ENCODE measurements around the gene FILIP1L. TPM values are rescaled to one million over a fixed set of nuclear protein-coding genes. Genes with fewer than 3 reads are reported as not detected.
"Not testable (repeated sequence)": the region's sequence is repeated elsewhere in the genome, so short reads cannot be mapped to it uniquely, and the experiment has no call there.

Gene FILIP1L
- total RNA-seq, 1 experiment from 2014 or later: 29.0 TPM

DNA sequence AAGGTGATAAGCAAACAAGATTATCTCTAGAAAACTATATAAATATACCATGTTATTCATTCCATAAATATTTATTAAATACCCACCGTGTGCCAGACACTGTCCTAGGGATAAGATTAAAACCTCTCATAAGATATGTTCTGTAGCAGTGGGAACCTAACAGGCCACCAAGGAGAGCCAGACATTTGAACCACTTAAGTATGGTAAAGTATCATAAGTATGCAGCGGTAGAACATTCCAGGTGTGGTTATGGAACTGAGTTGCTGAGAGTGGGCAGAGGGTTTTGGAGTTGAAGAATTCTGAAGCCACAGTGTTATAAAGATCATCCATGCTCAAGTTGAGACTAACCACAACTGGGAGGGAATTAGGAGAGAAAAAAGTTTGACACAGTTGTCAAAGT lies 14.7 kb downstream of the FILIP1L start:
- no peak for DNase-seq (ENCODE audit: low spot score)

DNA sequence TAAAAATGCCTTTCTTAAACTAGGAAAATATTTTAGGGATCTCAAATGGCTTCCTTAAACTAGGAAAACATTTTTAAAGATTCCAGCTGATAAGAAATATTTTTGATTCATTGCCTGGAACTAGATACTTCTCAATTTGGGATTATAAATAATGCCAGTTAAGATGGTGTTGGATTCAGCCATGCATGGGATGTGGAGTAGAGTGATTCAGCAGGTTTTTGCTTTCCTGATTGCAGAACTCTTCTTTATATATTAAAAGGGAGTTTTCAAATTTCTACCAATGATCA lies 15.6 kb downstream of the FILIP1L start:
- no peak for DNase-seq (ENCODE audit: low spot score)

GRCh38 chr3:100097919-100098783 lies 16.1 kb downstream of the FILIP1L start:
- no peak for DNase-seq (ENCODE audit: low spot score)

- DNase-seq (ENCODE audit: low spot score): no peak
Measured at GRCh38 chr3:100096866-100097265, 17.4 kb downstream of the FILIP1L start.

DNA sequence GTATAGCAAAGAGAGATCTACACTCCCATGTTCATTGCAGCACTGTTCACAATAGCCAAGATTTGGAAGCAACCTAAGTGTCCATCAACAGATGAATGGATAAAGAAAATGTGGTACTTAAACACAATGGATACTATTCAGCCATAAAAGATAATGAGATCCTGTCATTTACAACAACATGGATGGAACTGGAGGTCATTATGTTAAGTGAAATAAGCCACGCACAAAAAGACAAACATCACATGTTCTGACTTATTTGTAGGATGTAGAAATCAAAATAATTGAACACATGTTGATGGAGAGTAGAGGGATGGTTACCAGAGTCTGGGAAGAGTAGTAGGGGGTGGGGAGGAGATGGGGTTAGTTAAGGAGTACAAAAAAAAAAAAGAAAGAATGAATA lies 18.0 kb downstream of the FILIP1L start:
- DNase-seq (ENCODE audit: low spot score): not testable (repeated sequence)

- no peak for DNase-seq (ENCODE audit: low spot score)
Measured at GRCh38 chr3:100093831-100094230, 20.5 kb downstream of the FILIP1L start.

- DNase-seq (ENCODE audit: low spot score): no peak
Measured at GRCh38 chr3:100090669-100091005, 23.7 kb downstream of the FILIP1L start.

DNA sequence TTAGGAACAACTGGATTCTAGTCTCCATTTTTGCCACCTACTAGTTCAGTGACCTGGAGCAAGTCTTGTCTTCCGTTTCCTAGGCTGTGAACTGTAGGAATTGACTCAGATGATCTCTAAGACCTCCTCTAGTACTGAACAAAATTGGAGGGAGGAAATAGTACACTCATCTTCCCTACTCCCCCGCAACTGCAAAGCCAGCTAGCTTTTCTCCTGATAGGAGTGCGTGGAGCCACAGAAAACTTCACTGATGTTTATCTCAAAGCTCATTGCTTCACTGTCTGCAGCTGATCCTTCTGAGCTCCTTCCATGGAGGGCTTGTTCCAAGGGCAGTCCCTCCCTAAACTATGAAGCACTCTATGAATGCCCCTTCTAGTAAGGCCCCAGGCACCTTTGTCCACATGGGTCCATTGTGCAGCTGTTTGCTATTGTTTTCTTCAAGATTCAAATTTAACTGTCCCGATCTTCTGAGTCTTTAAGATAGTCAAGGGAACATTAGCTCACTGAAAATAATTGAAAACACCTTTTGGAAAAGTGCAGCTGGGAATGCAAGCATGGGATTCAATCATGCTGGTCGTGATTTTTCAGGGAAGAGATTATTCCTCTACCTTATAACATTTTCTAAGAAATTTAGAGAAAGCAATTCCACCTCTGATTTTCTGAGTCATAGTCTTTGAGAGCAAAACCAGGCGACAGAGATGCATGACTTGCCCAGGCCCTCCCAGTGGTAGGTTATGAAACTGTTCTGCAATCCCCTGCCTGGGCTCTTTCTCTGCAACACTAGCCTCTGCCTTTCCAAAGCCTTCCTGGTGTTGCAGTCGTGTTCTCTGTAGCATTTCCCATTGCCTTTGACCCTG lies 24.3 kb downstream of the FILIP1L start:
- peak; percentile 43 for DNase-seq (ENCODE audit: low spot score)

DNA sequence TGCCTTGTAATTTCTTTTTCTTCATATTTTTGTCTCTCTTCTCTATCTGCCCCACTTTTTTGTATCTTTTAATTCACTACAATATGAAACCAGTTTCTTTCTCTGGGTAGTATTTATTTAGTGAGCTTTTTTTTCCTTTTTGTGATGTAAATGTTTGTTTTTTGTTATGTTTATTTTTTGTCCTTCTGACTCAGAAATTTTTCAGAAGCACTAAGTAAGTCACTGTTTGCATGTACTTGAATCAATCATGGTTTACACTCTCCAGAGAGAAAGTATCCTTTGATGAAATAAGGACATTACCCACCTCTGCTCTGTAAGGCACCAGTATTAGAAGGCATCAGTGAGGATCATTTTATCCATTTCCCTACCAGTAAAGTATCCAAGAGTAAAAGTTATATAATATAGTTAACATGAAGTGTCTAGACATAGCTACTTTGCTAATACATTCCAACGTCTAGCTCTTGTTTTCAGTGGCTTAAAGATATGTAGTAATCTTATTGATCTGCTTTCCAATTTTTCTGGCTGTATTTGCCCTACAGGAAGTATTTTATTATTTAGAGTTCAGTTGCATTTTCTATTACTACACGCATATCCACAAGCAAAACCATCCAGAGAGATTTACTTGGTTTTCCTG lies 25.4 kb downstream of the FILIP1L start:
- DNase-seq (ENCODE audit: low spot score): no peak

GRCh38 chr3:100087198-100087597 lies 27.1 kb downstream of the FILIP1L start:
- DNase-seq (ENCODE audit: low spot score): peak; percentile 50

DNA sequence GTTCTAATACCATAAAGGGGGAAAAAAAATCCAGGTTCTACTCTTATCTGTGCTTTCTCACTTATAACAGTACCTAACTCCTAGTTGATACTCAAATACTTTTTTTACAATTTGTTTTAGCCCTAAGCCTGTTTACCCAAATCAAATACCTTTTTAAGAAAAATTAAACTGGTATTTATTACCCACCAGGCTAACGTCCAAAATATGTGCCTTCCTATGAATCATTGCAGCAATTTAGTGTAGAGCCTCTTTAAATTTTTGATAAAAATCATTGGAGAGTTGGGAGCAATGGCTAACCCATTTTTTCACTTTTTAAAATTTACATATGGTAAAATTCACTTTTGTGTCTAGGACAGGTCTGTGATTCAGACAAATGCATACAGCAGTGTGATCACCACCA lies 27.9 kb downstream of the FILIP1L start:
- DNase-seq (ENCODE audit: low spot score): no peak

DNA sequence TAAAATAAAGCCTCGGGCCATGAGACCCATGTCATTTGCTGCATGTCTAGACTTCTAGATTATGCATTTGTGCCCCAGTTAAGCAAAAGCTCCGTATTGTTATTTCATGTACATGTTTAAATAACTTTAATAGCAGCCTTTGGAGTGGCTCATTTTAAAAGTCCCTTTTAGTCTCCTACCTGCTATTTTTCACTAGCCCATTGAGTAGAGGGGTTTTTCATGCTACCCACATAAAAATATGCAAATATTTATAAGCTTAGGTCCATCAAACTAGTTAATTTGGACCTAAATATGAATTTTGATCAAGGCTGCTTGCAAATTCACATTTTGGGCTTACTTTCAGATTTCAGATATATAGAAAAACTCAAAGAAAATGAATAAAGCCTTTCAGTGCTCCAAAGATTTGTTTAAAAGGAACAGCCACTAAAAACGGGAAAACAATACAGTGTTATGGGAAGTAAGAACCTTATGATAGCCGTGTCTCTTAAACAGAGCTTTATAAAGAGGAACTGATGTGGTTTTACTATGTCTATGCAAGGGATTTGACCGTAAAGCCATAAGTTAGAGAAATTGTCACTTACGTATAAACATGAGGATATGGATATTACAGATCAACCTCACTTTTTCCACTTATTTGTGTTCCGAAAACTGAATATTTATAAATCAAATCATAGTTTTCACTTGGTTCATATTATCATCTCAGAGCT lies 30.0 kb downstream of the FILIP1L start:
- DNase-seq (ENCODE audit: low spot score): no peak

- DNase-seq (ENCODE audit: low spot score): no peak
Measured at GRCh38 chr3:100083209-100083608, 31.1 kb downstream of the FILIP1L start.

- DNase-seq (ENCODE audit: low spot score): no peak
Measured at GRCh38 chr3:100082714-100083113, 31.6 kb downstream of the FILIP1L start.

GRCh38 chr3:100081986-100082692 lies 32.2 kb downstream of the FILIP1L start:
- DNase-seq (ENCODE audit: low spot score): no peak

GRCh38 chr3:100081311-100081710 lies 33.0 kb downstream of the FILIP1L start:
- DNase-seq (ENCODE audit: low spot score): no peak

DNA sequence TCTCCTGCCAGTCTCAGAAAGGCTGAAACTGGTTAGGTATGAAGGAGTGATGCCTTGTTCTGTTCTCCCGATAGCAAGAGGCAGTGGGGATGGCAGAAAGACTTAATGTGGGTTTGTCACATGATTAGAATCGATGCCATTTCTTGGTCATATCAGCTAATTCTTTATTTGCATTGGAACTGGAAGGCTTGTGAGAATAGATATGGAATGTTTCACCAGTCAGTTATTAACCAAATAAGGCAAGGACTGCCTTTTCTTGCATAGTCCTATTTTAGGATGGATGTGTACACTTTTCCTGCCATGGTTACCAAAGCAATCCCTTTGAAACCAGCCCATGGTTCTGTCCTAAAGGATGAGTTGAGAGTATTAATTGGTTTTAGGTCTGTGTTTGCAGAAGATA lies 33.7 kb downstream of the FILIP1L start:
- no peak for DNase-seq (ENCODE audit: low spot score)

DNA sequence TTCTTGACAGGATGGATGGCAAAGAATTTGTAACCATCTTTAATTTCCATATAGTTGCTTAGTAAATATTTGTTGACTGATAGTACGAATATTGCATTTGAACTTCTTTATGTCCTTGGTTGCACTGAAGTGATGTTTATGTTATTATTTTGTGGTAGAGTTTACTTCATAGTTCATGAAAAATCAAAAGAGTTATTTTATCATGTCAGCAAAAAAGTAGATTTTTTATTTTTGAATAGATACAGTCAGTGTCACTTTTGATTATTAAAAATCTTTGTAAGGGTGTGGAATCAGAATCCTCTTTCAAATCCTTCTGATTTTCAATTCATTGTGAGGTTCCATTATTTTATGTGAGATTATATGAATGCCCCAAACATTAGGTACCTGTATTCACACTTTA lies 35.0 kb downstream of the FILIP1L start:
- no peak for DNase-seq (ENCODE audit: low spot score)

DNA sequence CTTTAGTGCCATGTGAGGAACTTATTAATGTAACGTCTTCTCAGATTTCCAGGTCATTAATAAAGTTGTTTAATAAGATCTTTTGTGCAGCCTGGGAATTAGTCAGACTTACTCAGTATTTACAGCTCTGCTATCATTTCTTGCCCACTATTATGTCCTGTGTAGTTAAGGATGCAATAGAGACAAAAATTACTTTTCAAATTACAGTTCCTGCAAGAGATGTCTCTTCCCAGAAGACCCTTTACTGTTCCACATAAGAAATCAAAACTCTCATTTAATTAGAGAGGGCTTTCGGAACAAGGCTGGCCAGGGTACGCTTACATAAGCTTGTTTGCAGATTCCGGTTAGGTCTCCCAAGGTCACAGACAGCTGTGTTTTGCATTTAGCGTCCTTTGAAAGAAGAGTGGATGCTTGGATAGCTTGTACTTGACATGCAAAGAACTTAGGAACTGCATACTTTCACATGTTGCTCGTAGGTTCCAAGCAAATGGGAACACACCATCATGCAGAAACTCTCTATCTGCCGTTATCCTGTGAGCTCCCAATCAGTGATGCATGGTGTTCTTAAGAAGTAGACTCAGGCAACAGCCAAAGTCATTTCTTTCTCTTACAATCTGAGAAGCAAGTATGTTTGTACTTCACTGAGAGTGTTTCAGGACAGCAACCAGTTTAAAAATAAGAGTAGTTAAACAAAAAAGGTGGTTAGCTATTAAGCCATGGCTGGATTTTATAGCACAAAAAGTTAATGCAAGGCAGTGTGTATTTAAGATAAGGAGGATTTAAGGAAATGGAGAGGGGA lies 37.4 kb downstream of the FILIP1L start:
- no peak for DNase-seq (ENCODE audit: low spot score)

DNA sequence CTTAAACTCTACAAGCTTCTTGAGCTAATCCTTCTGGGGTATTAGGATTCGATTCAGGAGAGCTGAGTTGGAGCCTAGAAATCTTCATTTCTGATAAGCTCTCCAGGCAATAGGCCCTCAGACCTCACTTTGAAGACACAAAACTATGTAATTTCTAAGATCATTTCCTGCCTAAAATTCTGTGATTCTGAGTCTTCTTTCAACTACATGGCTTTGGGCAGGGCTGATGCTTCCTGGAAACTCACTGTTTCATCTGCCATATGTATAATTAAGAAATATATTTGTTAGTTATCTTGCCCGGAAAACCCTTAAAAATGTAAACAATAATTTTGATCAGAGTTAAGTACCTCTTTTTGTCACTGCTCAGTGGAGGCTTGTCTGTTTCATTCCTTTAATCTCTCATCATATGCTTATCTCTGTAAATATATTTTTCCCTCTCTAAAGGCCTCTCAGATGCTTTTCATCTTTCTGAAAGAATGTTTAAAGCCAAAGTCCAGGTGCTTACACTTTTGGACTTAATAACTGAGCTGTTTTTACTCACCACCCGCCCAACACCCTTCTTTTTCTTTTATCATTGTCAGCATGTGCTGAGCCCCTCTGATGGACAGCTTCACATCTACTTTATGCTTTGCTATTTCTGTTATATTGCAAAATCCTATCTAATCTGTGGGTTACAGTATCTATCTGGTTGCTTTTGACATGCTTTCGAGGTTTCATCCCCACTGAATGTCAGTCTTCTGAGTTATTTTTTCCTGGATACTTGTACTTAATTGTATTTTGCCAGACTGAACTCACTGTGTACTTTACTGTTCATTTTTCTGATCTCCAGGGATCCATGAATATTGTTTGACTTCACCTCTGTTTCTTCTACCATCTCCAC lies 38.2 kb downstream of the FILIP1L start:
- DNase-seq (ENCODE audit: low spot score): no peak

All from A172 (cell line).